Measurements from ENCODE around the gene ZBTB22.

GRCh38 chr6:33288921-33289783 lies 28.4 kb downstream of the ZBTB22 start, which contains the start of the genes PFDN6 and WDR46:
- TF ChIP-seq, protein P1, sequence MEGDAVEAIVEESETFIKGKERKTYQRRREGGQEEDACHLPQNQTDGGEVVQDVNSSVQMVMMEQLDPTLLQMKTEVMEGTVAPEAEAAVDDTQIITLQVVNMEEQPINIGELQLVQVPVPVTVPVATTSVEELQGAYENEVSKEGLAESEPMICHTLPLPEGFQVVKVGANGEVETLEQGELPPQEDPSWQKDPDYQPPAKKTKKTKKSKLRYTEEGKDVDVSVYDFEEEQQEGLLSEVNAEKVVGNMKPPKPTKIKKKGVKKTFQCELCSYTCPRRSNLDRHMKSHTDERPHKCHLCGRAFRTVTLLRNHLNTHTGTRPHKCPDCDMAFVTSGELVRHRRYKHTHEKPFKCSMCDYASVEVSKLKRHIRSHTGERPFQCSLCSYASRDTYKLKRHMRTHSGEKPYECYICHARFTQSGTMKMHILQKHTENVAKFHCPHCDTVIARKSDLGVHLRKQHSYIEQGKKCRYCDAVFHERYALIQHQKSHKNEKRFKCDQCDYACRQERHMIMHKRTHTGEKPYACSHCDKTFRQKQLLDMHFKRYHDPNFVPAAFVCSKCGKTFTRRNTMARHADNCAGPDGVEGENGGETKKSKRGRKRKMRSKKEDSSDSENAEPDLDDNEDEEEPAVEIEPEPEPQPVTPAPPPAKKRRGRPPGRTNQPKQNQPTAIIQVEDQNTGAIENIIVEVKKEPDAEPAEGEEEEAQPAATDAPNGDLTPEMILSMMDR (IDR thresholded peaks at IDR 0.05): peak in 1 of 4 experiments; percentile 5
- peak in 1 of 2 donors; percentile 34 for TF ChIP-seq POLR2A (IDR thresholded peaks at IDR 0.05)
